Sigmoid colon (tissue), 4 donors: ENCODE results near the gene TACR1.

Experiments
- CTCF ChIP-seq, 4 experiments: fragments of 450-650 bp in 3 of 4; fragments of 200-600 bp in 1 of 4; IDR thresholded peaks; one replicate each; pipeline ENCODE4 v1.5.1; 2016 to 2019; ENCODE audit warnings: antibody characterized with exemption in 4 of 4, mild to moderate bottlenecking in 3 of 4, moderate library complexity in 2 of 4
- POLR2A ChIP-seq, 2 donors: fragments of 450-650 bp; IDR thresholded peaks; one replicate each; pipeline ENCODE4 v1.6.1; 2016; ENCODE audit warnings: antibody characterized with exemption in 2 of 2, mild to moderate bottlenecking in 2 of 2, moderate library complexity in 2 of 2
- POLR2AphosphoS5 ChIP-seq, 4 donors: sonication (generic); formaldehyde crosslinking; IDR thresholded peaks; one replicate each; pipeline ENCODE4 v1.6.1; 2017; ENCODE audit warnings: antibody characterized with exemption in 4 of 4

GRCh38 chr2:75067506-75067905 lies 131.8 kb downstream of the TACR1 start:
- no peak for TF ChIP-seq CTCF (IDR thresholded peaks at IDR 0.05)
- no peak for TF ChIP-seq POLR2AphosphoS5 (IDR thresholded peaks at IDR 0.05)
- TF ChIP-seq POLR2A (IDR thresholded peaks at IDR 0.05) = no peak
